Measurements from ENCODE around the gene CCDC107. TPM values are rescaled to one million over a fixed set of nuclear protein-coding genes. Genes with fewer than 3 reads are reported as not detected.

The CCDC107 gene
- polyA plus RNA-seq, 2 of the 4 experiments (the other 2 are of a cell fraction), result 13.3 to 20.7 TPM

DNA sequence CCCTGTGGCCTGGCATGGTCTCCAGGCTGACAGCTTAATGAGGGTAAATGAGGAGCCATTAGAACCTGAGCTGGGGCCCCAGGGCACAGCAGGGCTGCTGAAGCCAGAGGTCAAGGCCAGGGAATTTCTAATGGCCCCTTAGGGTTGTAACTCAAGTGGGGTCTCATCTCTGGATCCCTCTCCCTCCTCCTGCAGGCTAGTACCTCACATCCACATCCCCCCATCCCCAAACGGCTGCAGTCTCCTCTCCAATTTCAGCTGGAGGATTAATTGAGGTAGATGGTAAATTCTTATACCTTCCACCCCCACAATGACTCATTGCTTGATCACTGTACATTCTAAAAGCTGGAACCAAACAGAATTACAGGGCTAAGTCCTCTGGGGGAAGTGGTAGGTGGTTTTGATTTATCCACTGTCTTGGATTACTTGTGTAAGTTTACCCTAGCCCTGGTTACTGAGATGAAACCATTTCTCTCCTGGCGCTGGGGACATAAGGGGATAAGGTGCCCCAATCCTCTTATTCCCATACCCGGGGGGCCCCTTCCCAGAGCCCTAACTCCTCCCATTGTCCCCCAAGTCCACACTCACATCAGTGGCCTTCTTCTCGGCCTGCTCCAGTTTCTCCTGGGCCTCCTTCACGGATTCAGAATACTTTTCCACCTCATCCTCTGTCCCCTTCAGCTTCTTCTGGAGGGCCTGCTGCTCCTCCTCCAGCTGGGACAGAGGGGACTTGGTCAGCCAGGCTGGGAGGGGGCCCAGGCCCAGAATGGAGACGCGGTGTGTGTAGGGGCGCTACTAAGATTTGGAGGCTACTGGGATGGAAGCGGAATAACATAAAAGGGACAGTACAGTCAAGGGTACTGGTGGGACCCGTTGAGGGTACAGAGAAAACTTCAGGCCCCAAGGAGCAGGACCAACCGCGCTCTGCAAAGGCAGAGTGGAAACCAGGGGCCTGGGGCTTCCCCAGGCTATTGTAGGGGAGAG lies 30.8 kb downstream of the CCDC107 start:
- Histone ChIP-seq H3K27ac (peak overlapping the region; percentile 93 to 99), H3K4me2 (peak overlapping the region; percentile 79), H3K4me1 (peaks cover 41% of the 10 kb centered on the region), H3K9me3 (no peaks in the 10 kb centered on the region), H3K4me3 (peak overlapping the region; percentile 87)
- CTCF ChIA-PET, result interaction anchor here (0.9 to 32.5 kb wide), 7 partner anchors 8 to 222 kb away, joined by 3 to 758 read pairs (median 11); partner anchors contain the start of genes ARHGEF39, CA9, CCDC107 and CREB3
- no peak for FAIRE-seq
- peak in 1 of 2 experiments; percentile 25 for DNase-seq (ENCODE audit: low read depth in 1 of 2, low spot score in 1 of 2)
- 2% methylated on average over 12 of the region's 12 CpGs for WGBS (ENCODE audit: missing lambda C conversion rate)
- peak in 1 of 2 experiments; percentile 5; a peak in 2 of 6 replicates for ATAC-seq
- TF ChIP-seq, protein P1, sequence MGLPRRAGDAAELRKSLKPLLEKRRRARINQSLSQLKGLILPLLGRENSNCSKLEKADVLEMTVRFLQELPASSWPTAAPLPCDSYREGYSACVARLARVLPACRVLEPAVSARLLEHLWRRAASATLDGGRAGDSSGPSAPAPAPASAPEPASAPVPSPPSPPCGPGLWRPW (IDR thresholded peaks at IDR 0.05), result no peak
- TF ChIP-seq HOXB13 (CRISPR knock-in tag; IDR thresholded peaks at IDR 0.05; ENCODE audit: low read depth) (no peak), EP300 (IDR thresholded peaks at IDR 0.05) (no peak), FOSL2 (IDR thresholded peaks at IDR 0.05) (peak; percentile 14; the same call in 1 of the 2 replicates), FOSL2 (CRISPR knock-in tag; IDR thresholded peaks at IDR 0.05) (peak; percentile 51; the same call in 1 of the 2 replicates)
- POLR2A ChIA-PET, result interaction anchor here (0.5 to 4.3 kb wide), 10 partner anchors 8 to 59 kb away, joined by 3 to 23 read pairs (median 6); partner anchors contain the start of genes ARHGEF39, CA9, CCDC107 and CREB3

DNA sequence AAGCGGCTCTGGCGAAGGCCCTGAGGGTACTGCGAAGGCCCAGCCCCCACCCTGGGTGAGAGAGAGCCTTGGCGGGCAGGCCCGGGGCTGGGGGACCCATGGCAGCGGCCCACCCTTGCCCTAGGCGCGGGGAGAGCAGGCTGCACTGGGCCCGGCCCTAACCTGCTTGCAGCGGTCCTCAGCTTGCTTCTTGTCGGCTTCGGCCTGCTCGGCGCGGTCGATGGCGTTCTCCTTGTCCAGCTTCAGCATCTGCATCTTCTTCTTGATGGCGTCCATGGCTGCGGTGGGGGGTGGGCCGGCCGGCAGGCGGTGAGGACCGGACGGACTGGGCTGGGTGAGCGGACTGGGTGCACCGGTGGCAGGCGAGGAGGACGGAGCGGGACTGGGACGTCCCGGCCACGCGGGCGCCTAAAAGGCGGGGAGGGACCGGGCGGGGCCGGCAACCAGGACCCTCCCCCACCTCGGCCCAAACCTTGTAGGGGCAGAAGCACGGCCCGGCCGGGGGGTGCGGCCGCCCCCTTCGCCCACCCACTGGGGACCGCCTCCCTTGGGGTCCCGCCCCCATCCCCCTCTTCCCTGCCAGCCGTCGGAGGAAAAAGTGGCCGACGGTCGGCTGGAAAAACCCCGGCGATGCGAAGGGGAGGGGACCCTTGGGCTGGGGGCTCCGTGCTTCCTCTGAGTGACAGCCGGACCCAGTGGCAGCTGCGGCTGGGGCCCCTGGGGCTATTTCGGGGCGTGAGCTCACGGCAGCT lies 31.6 kb downstream of the CCDC107 start, which contains the start of gene TPM2:
Gene TPM2 (minus strand): TSS at position 384 of the 752 bp plus-strand sequence. CDS start 108 bp downstream, at position 276.
- peak; percentile 70 to 88 for DNase-seq (ENCODE audit: low read depth in 1 of 2, low spot score in 1 of 2)
- no peaks in the 10 kb centered on the region for H3K9me3 ChIP-seq
- H3K4me2 ChIP-seq, result peak within 1 kb of the TSS; percentile 79
- peak within 1 kb of the TSS; percentile 93 to 99 for H3K27ac ChIP-seq
- CTCF ChIA-PET, result interaction anchor here (1.1 to 32.5 kb wide), 6 partner anchors 9 to 45 kb away, joined by 3 to 758 read pairs (median 36); partner anchors contain the start of genes ARHGEF39, CA9, CCDC107 and CREB3
- TF ChIP-seq HOXA7 (CRISPR knock-in tag; IDR thresholded peaks at IDR 0.05), result no peak
- TF ChIP-seq, protein P2, sequence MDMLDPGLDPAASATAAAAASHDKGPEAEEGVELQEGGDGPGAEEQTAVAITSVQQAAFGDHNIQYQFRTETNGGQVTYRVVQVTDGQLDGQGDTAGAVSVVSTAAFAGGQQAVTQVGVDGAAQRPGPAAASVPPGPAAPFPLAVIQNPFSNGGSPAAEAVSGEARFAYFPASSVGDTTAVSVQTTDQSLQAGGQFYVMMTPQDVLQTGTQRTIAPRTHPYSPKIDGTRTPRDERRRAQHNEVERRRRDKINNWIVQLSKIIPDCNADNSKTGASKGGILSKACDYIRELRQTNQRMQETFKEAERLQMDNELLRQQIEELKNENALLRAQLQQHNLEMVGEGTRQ (IDR thresholded peaks at IDR 0.05), result no peak
- TF ChIP-seq, protein P3, sequence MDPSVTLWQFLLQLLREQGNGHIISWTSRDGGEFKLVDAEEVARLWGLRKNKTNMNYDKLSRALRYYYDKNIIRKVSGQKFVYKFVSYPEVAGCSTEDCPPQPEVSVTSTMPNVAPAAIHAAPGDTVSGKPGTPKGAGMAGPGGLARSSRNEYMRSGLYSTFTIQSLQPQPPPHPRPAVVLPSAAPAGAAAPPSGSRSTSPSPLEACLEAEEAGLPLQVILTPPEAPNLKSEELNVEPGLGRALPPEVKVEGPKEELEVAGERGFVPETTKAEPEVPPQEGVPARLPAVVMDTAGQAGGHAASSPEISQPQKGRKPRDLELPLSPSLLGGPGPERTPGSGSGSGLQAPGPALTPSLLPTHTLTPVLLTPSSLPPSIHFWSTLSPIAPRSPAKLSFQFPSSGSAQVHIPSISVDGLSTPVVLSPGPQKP (IDR thresholded peaks at IDR 0.05; ENCODE audit: low read depth, low read length), result no peak
- peak; percentile 33 to 94; a peak in 4 of 5 replicates for TF ChIP-seq JUN (IDR thresholded peaks at IDR 0.05)
- peak; percentile 99 for TF ChIP-seq POLR2A (IDR thresholded peaks at IDR 0.05; ENCODE audit: low read length)
- TF ChIP-seq PHF8 (IDR thresholded peaks at IDR 0.05; ENCODE audit: borderline replicate concordance, low read depth), result peak; percentile 66
- TF ChIP-seq, protein P4, sequence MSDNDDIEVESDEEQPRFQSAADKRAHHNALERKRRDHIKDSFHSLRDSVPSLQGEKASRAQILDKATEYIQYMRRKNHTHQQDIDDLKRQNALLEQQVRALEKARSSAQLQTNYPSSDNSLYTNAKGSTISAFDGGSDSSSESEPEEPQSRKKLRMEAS (IDR thresholded peaks at IDR 0.05), result peak; percentile 91
- TF ChIP-seq, protein P5, sequence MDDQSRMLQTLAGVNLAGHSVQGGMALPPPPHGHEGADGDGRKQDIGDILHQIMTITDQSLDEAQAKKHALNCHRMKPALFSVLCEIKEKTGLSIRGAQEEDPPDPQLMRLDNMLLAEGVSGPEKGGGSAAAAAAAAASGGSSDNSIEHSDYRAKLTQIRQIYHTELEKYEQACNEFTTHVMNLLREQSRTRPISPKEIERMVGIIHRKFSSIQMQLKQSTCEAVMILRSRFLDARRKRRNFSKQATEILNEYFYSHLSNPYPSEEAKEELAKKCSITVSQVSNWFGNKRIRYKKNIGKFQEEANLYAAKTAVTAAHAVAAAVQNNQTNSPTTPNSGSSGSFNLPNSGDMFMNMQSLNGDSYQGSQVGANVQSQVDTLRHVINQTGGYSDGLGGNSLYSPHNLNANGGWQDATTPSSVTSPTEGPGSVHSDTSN (IDR thresholded peaks at IDR 0.05), result peak; percentile 67; the same call in 1 of the 2 replicates
- no peak for TF ChIP-seq JUNB (IDR thresholded peaks at IDR 0.05)
- TF ChIP-seq, protein P6, sequence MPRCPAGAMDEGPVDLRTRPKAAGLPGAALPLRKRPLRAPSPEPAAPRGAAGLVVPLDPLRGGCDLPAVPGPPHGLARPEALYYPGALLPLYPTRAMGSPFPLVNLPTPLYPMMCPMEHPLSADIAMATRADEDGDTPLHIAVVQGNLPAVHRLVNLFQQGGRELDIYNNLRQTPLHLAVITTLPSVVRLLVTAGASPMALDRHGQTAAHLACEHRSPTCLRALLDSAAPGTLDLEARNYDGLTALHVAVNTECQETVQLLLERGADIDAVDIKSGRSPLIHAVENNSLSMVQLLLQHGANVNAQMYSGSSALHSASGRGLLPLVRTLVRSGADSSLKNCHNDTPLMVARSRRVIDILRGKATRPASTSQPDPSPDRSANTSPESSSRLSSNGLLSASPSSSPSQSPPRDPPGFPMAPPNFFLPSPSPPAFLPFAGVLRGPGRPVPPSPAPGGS (IDR thresholded peaks at IDR 0.05), result peak; percentile 97
- peak; percentile 30; the same call in 1 of the 3 replicates for TF ChIP-seq SMC3 (IDR thresholded peaks at IDR 0.05)
- TF ChIP-seq TP53 (CRISPR knock-in tag; IDR thresholded peaks at IDR 0.05), result 0 out of 2 replicates have a peak, but pooled peaks have one; percentile 17
- TF ChIP-seq EP300 (IDR thresholded peaks at IDR 0.05), result no peak
- no peak for TF ChIP-seq KDM5A (IDR thresholded peaks at IDR 0.05)
- TF ChIP-seq GATA3 (IDR thresholded peaks at IDR 0.05; ENCODE audit: borderline replicate concordance), result peak; percentile 30; the same call in 1 of the 2 replicates
- no peak for TF ChIP-seq RNF2 (IDR thresholded peaks at IDR 0.05; ENCODE audit: borderline replicate concordance, low read depth)
- TF ChIP-seq, protein P7, sequence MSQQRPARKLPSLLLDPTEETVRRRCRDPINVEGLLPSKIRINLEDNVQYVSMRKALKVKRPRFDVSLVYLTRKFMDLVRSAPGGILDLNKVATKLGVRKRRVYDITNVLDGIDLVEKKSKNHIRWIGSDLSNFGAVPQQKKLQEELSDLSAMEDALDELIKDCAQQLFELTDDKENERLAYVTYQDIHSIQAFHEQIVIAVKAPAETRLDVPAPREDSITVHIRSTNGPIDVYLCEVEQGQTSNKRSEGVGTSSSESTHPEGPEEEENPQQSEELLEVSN (IDR thresholded peaks at IDR 0.05; ENCODE audit: borderline replicate concordance, low read depth), result peak; percentile 73
- FAIRE-seq, result no peak
- 0% methylated on average over 8 of the region's 61 CpGs for WGBS (ENCODE audit: missing lambda C conversion rate)
- peaks cover 41% of the 10 kb centered on the region for H3K4me1 ChIP-seq
- peak; percentile 73 to 86 for ATAC-seq
- POLR2A ChIA-PET, result interaction anchor here (0.8 to 4.3 kb wide), 12 partner anchors 9 to 123 kb away, joined by 3 to 24 read pairs (median 11); partner anchors contain the start of genes ARHGEF39, CA9, CCDC107 and CREB3
- H3K4me3 ChIP-seq, result peak within 1 kb of the TSS; percentile 87

Data from A549 (cell line).